SK-N-SH (cell line): ENCODE measurements around the gene MAP3K1. TPM values are rescaled to one million over a fixed set of nuclear protein-coding genes. Genes with fewer than 3 reads are reported as not detected.
A peak's percentile ranks its signal among the peaks of the same experiment; 100 is the strongest.

Experiments used
- CTCF ChIA-PET: fragments of 300-600, 350-600 bp; formaldehyde crosslinking; extraction: SDS; loops from one replicate; lab custom pipeline; 2021; lab: Yijun Ruan, JAX
- POLR2A ChIA-PET: fragments of 350-600 bp; sonication (Branson Sonifier 250); formaldehyde crosslinking; extraction: SDS; loops from one replicate; lab custom pipeline; 2020; ENCODE audit warnings: antibody characterized with exemption, inconsistent platforms; lab: Yijun Ruan, JAX
- DNase-seq: peaks from one replicate; pipeline ENCODE4 v3.0.0; 2012
- H2AFZ ChIP-seq: fragments of 200-600 bp; sonication (generic); 2 replicates; pipeline ENCODE4 v1.8.1; 2016; ENCODE audit warnings: antibody characterized with exemption, mild to moderate bottlenecking, low read depth
- H3F3A ChIP-seq: fragments of 200-600 bp; sonication (generic); replicated peaks from 2 replicates; pipeline ENCODE3; 2016; ENCODE audit warnings: antibody characterized with exemption, mild to moderate bottlenecking; ENCODE audit not compliant: insufficient read depth
- H3K27ac ChIP-seq, 2 experiments: fragments of 200-500 bp in 1 of 2; fragments of 200-600 bp in 1 of 2; sonication (Bioruptor generic) in 1 of 2; sonication (generic), shearing (Covaris generic) in 1 of 2; 2 replicates each; pipeline versions ENCODE4 v1.5.1 to v1.6.1; 2014 to 2016; ENCODE audit warnings: low read depth in 2 of 2, inconsistent platforms in 1 of 2, low read length in 1 of 2, mild to moderate bottlenecking in 1 of 2, mixed read lengths in 1 of 2
- H3K27me3 ChIP-seq: fragments of 200-600 bp; sonication (generic), shearing (Covaris generic); 2 replicates; pipeline ENCODE4 v1.6.1; 2016; ENCODE audit warnings: mixed run types; ENCODE audit not compliant: insufficient read depth
- H3K36me3 ChIP-seq, 2 experiments: fragments of 200-500 bp in 1 of 2; fragments of 200-600 bp in 1 of 2; sonication (Bioruptor generic) in 1 of 2; sonication (generic) in 1 of 2; replicated peaks in 1 of 2; 2 replicates each; pipeline versions ENCODE3 to v1.5.1; 2014 to 2016; ENCODE audit warnings: low read length in 1 of 2, mild to moderate bottlenecking in 1 of 2; ENCODE audit not compliant: insufficient read depth in 2 of 2, control insufficient read depth in 1 of 2
- H3K4me1 ChIP-seq, 2 experiments: fragments of 200-500 bp in 1 of 2; fragments of 200-600 bp in 1 of 2; sonication (Bioruptor generic) in 1 of 2; sonication (generic), shearing (Covaris generic) in 1 of 2; 2 replicates each; pipeline versions ENCODE4 v1.5.1 to v1.6.1; 2014 to 2016; ENCODE audit warnings: low read depth in 1 of 2, low read length in 1 of 2, mixed run types in 1 of 2; ENCODE audit not compliant: insufficient read depth in 2 of 2, control insufficient read depth in 1 of 2
- H3K4me2 ChIP-seq: fragments of 200-600 bp; sonication (generic), shearing (Covaris generic); 2 replicates; pipeline ENCODE4 v1.6.1; 2017; ENCODE audit warnings: mixed run types
- H3K4me3 ChIP-seq, 2 experiments: fragments of 200-500 bp in 1 of 2; fragments of 200-600 bp in 1 of 2; sonication (Bioruptor generic) in 1 of 2; sonication (generic), shearing (Covaris generic) in 1 of 2; 2 replicates each; pipeline versions ENCODE4 v1.5.1 to v1.8.1; 2014 to 2016; ENCODE audit warnings: low read depth in 2 of 2, inconsistent platforms in 1 of 2, low read length in 1 of 2, mild to moderate bottlenecking in 1 of 2, mixed read lengths in 1 of 2, moderate library complexity in 1 of 2
- H3K79me2 ChIP-seq: fragments of 200-600 bp; sonication (generic); 2 replicates; pipeline ENCODE4 v1.8.1; 2017; ENCODE audit warnings: mild to moderate bottlenecking; ENCODE audit not compliant: insufficient read depth
- H3K9ac ChIP-seq: fragments of 200-600 bp; sonication (generic); 2 replicates; pipeline ENCODE4 v1.6.1; 2017; ENCODE audit warnings: mixed run types
- H3K9me2 ChIP-seq: fragments of 200-600 bp; sonication (generic); 2 replicates; pipeline ENCODE4 v1.6.1; 2017; ENCODE audit warnings: mixed run types
- H3K9me3 ChIP-seq: fragments of 200-600 bp; sonication (generic); 2 replicates; pipeline ENCODE4 v1.6.1; 2017; ENCODE audit warnings: mixed run types, mild to moderate bottlenecking, moderate library complexity
- H4K20me1 ChIP-seq: fragments of 200-600 bp; sonication (generic); 2 replicates; pipeline ENCODE4 v1.6.1; 2017; ENCODE audit warnings: mild to moderate bottlenecking, mixed run types; ENCODE audit not compliant: insufficient read depth
- CHD2 ChIP-seq: fragments of 150-350 bp; IDR thresholded peaks from 2 replicates; pipeline ENCODE4 v1.6.1; 2018; ENCODE audit warnings: low read length; ENCODE audit not compliant: partially characterized antibody
- EP300 ChIP-seq, 2 experiments: IDR thresholded peaks; 2 replicates each; pipeline versions ENCODE4 v1.4.0 to v1.6.1; 2012; ENCODE audit warnings: borderline replicate concordance in 1 of 2, low read depth in 1 of 2, low read length in 1 of 2
- GATA2 ChIP-seq: sonication (generic); formaldehyde crosslinking; IDR thresholded peaks from 2 replicates; pipeline ENCODE4 v1.5.0; 2020; ENCODE audit warnings: mild to moderate bottlenecking, missing genetic modification reagents
- JUND ChIP-seq: IDR thresholded peaks from 2 replicates; pipeline ENCODE4 v1.4.0; 2012
- MAX ChIP-seq: IDR thresholded peaks from 2 replicates; pipeline ENCODE4 v1.4.0; 2012; ENCODE audit warnings: low read depth
- NFIC ChIP-seq: IDR thresholded peaks from 2 replicates; pipeline ENCODE4 v1.4.0; 2012; ENCODE audit warnings: borderline replicate concordance
- RFX5 ChIP-seq: IDR thresholded peaks from 2 replicates; pipeline ENCODE4 v1.6.1; 2012; ENCODE audit warnings: mild to moderate bottlenecking, improper control_type of control experiment, low read length
- RXRA ChIP-seq: IDR thresholded peaks from 2 replicates; pipeline ENCODE4 v1.4.0; 2012; ENCODE audit warnings: low read depth, mild to moderate bottlenecking, borderline replicate concordance
- SIN3A ChIP-seq: IDR thresholded peaks from 2 replicates; pipeline ENCODE4 v1.6.1; 2012; ENCODE audit warnings: low read depth, mild to moderate bottlenecking, low read length, moderate library complexity, borderline replicate concordance
- TAF1 ChIP-seq: IDR thresholded peaks from 2 replicates; pipeline ENCODE4 v1.6.1; 2012; ENCODE audit warnings: low read depth, mild to moderate bottlenecking, low read length, moderate library complexity, borderline replicate concordance
- TEAD4 ChIP-seq: IDR thresholded peaks from 2 replicates; pipeline ENCODE4 v1.4.0; 2012; ENCODE audit warnings: mild to moderate bottlenecking, borderline replicate concordance; ENCODE audit not compliant: insufficient read depth
- WGBS: methylation state at CpG from one replicate; pipeline ENCODE4 v1.1.6; 2017; ENCODE audit warnings: low lambda C conversion rate; 5-methylcytosine and 5-hydroxymethylcytosine counted together
- polyA plus RNA-seq, 3 experiments: library from polyadenylated mRNA; depleted of rRNA; stranded (reverse); fragments of >200 nt; gene quantifications; 2 replicates each; pipeline ENCODE4 v1.2.3, GENCODE V29; 2012
- TF ChIP-seq, protein P1 (sequence below): IDR thresholded peaks from 2 replicates; pipeline ENCODE4; 2012
- TF ChIP-seq, protein P2 (sequence below): IDR thresholded peaks from 2 replicates; pipeline ENCODE4 v1.4.0; 2012; ENCODE audit warnings: low read depth, borderline replicate concordance
- TF ChIP-seq, protein P3 (sequence below): fragments of 150-350 bp; IDR thresholded peaks from 2 replicates; pipeline ENCODE4 v1.6.1; 2017; ENCODE audit warnings: antibody characterized with exemption, low read length, low read depth, borderline replicate concordance

The MAP3K1 gene
- polyA plus RNA-seq, 1 of the 3 experiments (the other 2 are of a cell fraction): 2.2 TPM

DNA sequence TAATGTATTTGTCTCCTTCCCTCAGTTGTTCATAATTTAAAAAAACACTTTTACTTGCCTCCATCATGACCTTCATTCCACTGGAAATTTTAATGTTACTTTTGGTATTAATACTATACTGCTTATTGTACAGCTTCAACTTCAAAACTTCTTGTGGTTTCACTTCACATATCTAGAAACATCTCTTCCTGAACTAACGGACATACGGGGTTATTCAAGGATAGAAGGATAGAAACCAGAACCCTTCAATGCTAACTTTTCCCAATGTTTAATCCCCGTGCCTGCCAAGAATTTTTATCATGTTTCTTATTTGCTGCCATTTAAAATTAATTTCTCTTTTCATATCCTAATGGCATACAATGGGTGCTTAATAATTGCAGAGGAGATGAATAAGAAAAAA is 57.7 kb downstream of the MAP3K1 start:
- POLR2A ChIA-PET: no interaction called here
- TF ChIP-seq MAX: no peak
- no peak for TF ChIP-seq CHD2
- TF ChIP-seq NFIC: no peak
- TF ChIP-seq, protein P1, sequence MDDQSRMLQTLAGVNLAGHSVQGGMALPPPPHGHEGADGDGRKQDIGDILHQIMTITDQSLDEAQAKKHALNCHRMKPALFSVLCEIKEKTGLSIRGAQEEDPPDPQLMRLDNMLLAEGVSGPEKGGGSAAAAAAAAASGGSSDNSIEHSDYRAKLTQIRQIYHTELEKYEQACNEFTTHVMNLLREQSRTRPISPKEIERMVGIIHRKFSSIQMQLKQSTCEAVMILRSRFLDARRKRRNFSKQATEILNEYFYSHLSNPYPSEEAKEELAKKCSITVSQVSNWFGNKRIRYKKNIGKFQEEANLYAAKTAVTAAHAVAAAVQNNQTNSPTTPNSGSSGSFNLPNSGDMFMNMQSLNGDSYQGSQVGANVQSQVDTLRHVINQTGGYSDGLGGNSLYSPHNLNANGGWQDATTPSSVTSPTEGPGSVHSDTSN: no peak
- TF ChIP-seq EP300 (IDR thresholded peaks at IDR 0.05; ENCODE audit: borderline replicate concordance in 1 of 2, low read depth in 1 of 2, low read length in 1 of 2): no peak
- TF ChIP-seq TAF1: no peak
- no peak for TF ChIP-seq SIN3A
- TF ChIP-seq JUND: no peak
- TF ChIP-seq RFX5: no peak
- TF ChIP-seq, protein P2, sequence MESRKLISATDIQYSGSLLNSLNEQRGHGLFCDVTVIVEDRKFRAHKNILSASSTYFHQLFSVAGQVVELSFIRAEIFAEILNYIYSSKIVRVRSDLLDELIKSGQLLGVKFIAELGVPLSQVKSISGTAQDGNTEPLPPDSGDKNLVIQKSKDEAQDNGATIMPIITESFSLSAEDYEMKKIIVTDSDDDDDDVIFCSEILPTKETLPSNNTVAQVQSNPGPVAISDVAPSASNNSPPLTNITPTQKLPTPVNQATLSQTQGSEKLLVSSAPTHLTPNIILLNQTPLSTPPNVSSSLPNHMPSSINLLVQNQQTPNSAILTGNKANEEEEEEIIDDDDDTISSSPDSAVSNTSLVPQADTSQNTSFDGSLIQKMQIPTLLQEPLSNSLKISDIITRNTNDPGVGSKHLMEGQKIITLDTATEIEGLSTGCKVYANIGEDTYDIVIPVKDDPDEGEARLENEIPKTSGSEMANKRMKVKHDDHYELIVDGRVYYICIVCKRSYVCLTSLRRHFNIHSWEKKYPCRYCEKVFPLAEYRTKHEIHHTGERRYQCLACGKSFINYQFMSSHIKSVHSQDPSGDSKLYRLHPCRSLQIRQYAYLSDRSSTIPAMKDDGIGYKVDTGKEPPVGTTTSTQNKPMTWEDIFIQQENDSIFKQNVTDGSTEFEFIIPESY: no peak
- no peak for TF ChIP-seq GATA2 (CRISPR knock-in tag)
- Histone ChIP-seq H3K36me3 (peaks cover 64 to 86% of the 10 kb centered on the region in 2 experiments), H3K79me2 (no peaks in the 10 kb centered on the region), H2AFZ (no peak overlapping the region), H3K4me3 (no peak overlapping the region), H3K4me2 (no peak overlapping the region), H3F3A (peaks cover 3% of the 10 kb centered on the region), H3K27ac (peak overlapping the region in 1 of 2 experiments; percentile 22; a peak in 2 of 4 replicates), H3K9me3 (no peaks in the 10 kb centered on the region), H3K9me2 (no peaks in the 10 kb centered on the region), H3K27me3 (no peaks in the 10 kb centered on the region), H4K20me1 (no peaks in the 10 kb centered on the region; the same call in 1 of the 2 replicates), H3K9ac (no peak overlapping the region), H3K4me1 (no peaks in the 10 kb centered on the region; a peak in 2 of 4 replicates)
- no peak for DNase-seq
- CTCF ChIA-PET: interaction anchor here (0.7 to 1.2 kb wide), 3 partner anchors 12 to 75 kb away, joined by 3 to 4 read pairs (median 3); no protein-coding TSS in a partner anchor
- WGBS: 74% methylated on average over 3 of the region's 3 CpGs

DNA sequence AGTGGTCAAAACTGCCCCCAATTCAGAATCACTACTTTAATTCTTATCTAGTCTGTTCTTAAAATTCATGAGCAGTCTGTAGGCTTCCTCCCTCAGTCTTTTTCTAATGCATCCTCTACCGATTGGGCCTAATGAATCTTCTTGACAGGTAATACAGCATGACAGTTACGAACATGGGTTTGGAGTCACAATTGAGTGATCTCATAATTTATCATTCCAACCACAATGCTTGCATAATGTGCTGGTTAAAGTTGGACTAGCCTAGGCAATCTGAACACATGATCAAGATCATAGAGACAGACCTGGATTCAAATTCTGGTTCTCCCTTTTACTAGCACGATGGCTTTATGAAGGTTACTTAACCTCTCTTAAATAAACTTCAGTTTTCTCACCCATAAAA is 61.0 kb downstream of the MAP3K1 start:
- H3K9me2 ChIP-seq: no peaks in the 10 kb centered on the region
- no peak overlapping the region for H2AFZ ChIP-seq
- no peaks in the 10 kb centered on the region; the same call in 1 of the 2 replicates for H4K20me1 ChIP-seq
- H3K4me2 ChIP-seq: no peak overlapping the region
- CTCF ChIA-PET: no interaction called here
- TF ChIP-seq NFIC (no peak), TEAD4 (no peak), RXRA (no peak)
- TF ChIP-seq, protein P3, sequence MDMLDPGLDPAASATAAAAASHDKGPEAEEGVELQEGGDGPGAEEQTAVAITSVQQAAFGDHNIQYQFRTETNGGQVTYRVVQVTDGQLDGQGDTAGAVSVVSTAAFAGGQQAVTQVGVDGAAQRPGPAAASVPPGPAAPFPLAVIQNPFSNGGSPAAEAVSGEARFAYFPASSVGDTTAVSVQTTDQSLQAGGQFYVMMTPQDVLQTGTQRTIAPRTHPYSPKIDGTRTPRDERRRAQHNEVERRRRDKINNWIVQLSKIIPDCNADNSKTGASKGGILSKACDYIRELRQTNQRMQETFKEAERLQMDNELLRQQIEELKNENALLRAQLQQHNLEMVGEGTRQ: no peak
- TF ChIP-seq, protein P1: peak; percentile 45
- no peak overlapping the region for H3K9ac ChIP-seq
- WGBS: 86% methylated on average over 3 of the region's 3 CpGs
- no peaks in the 10 kb centered on the region for H3K79me2 ChIP-seq
- DNase-seq: no peak
- H3K4me1 ChIP-seq: no peaks in the 10 kb centered on the region; a peak in 2 of 4 replicates
- H3F3A ChIP-seq: peaks cover 4% of the 10 kb centered on the region
- H3K4me3 ChIP-seq: no peak overlapping the region
- no peak overlapping the region; a peak in 1 of 4 replicates for H3K27ac ChIP-seq
- peaks cover 75 to 94% of the 10 kb centered on the region in 2 experiments for H3K36me3 ChIP-seq
- H3K9me3 ChIP-seq: no peaks in the 10 kb centered on the region
- POLR2A ChIA-PET: no interaction called here
- no peaks in the 10 kb centered on the region for H3K27me3 ChIP-seq
